Thoracic aorta (tissue), 2 donors: ENCODE measurements around the gene CENPB. TPM values are rescaled to one million over a fixed set of nuclear protein-coding genes. Genes with fewer than 3 reads are reported as not detected.

Source experiments
- ATAC-seq: fragments of 150-250 bp; one replicate; pipeline ENCODE4 v1.8.0; 2017; ENCODE audit warnings: low read depth; ENCODE audit not compliant: insufficient number of reproducible peaks, low FRiP score
- DNase-seq: peaks from one replicate; pipeline ENCODE4 v3.0.0-alpha.2; 2020; ENCODE audit warnings: low spot score
- H3K27ac ChIP-seq, 2 donors: fragments of 200-600 bp; sonication (generic); 1 replicate in 1 of 2; 2 replicates in 1 of 2; pipeline ENCODE4 v1.5.1; 2016; ENCODE audit warnings: mild to moderate bottlenecking in 2 of 2, moderate library complexity in 2 of 2
- H3K27me3 ChIP-seq: fragments of 200-600 bp; sonication (generic); replicated peaks from 2 replicates; pipeline ENCODE4 v1.6.0; 2016; ENCODE audit warnings: mild to moderate bottlenecking; ENCODE audit not compliant: insufficient read depth
- H3K36me3 ChIP-seq: fragments of 200-600 bp; sonication (generic); one replicate; pipeline ENCODE4 v1.5.1; 2016
- H3K4me1 ChIP-seq, 2 donors: fragments of 200-600 bp; sonication (generic); 1 replicate in 1 of 2; 2 replicates in 1 of 2; pipeline versions ENCODE4 v1.5.1 to v1.6.0; 2016; ENCODE audit warnings: low read depth in 2 of 2, mild to moderate bottlenecking in 1 of 2; ENCODE audit not compliant: control insufficient read depth in 1 of 2
- H3K4me3 ChIP-seq: fragments of 200-600 bp; sonication (generic); 2 replicates; pipeline ENCODE4 v1.5.1; 2016; ENCODE audit warnings: mild to moderate bottlenecking
- H3K9me3 ChIP-seq: fragments of 200-600 bp; sonication (generic); 2 replicates; pipeline ENCODE4 v1.5.1; 2016
- CTCF ChIP-seq: fragments of 200-600 bp; sonication (generic); IDR thresholded peaks from one replicate; pipeline ENCODE4 v1.5.1; 2019; ENCODE audit warnings: antibody characterized with exemption
- total RNA-seq, 2 donors: library from RNA; depleted of rRNA; stranded (reverse); fragments of >200 nt; gene quantifications; one replicate each; pipeline versions ENCODE4 v1.1.0 to v1.2.3, GENCODE V29; 2016

Gene CENPB
- total RNA-seq, 2 donors from 2014 or later, result 97.2 to 114 TPM

- H3K4me1 ChIP-seq, result peaks cover 14 to 26% of the 10 kb centered on the region in 2 donors
- H3K27ac ChIP-seq, result peak overlapping the region; percentile 78 to 91
- no peaks in the 10 kb centered on the region for H3K27me3 ChIP-seq
- H3K9me3 ChIP-seq, result no peaks in the 10 kb centered on the region
- peak; percentile 31 for DNase-seq
- no peaks in the 10 kb centered on the region for H3K36me3 ChIP-seq
- TF ChIP-seq CTCF, result peak; percentile 35
- peak; percentile 21 for ATAC-seq
- H3K4me3 ChIP-seq, result peak overlapping the region; percentile 76
These were observed 18.0 kb downstream of the CENPB start for GRCh38 chr20:3768342-3769130.

GRCh38 chr20:3767427-3768341 is 18.9 kb downstream of the CENPB start, which contains the start of gene ADISSP:
TSS of gene ADISSP (minus strand) at chr20:3767753. CDS start at chr20:3760100, 7,653 bp downstream.
- Histone ChIP-seq H3K9me3 (no peaks in the 10 kb centered on the region), H3K27ac (peak within 1 kb of the TSS; percentile 78 to 91), H3K27me3 (no peaks in the 10 kb centered on the region), H3K4me3 (peak within 1 kb of the TSS; percentile 76), H3K36me3 (no peaks in the 10 kb centered on the region), H3K4me1 (peaks cover 14 to 26% of the 10 kb centered on the region in 2 donors)
- ATAC-seq (peak; percentile 94), DNase-seq (peak; percentile 93)
- no peak for TF ChIP-seq CTCF

- Histone ChIP-seq H3K4me3 (peak overlapping the region; percentile 76), H3K9me3 (no peaks in the 10 kb centered on the region), H3K27me3 (no peaks in the 10 kb centered on the region), H3K27ac (no peak overlapping the region), H3K36me3 (no peaks in the 10 kb centered on the region), H3K4me1 (peaks cover 14 to 26% of the 10 kb centered on the region in 2 donors)
- TF ChIP-seq CTCF, result no peak
- no peak for DNase-seq
- ATAC-seq, result no peak
These were observed 19.5 kb downstream of the CENPB start for GRCh38 chr20:3767110-3767426.

- no peaks in the 10 kb centered on the region for H3K27me3 ChIP-seq
- no peaks in the 10 kb centered on the region for H3K9me3 ChIP-seq
- DNase-seq, result no peak
- no peak overlapping the region for H3K27ac ChIP-seq
- TF ChIP-seq CTCF, result no peak
- peaks cover 14 to 26% of the 10 kb centered on the region in 2 donors for H3K4me1 ChIP-seq
- ATAC-seq, result no peak
- no peaks in the 10 kb centered on the region for H3K36me3 ChIP-seq
- peak overlapping the region; percentile 76 for H3K4me3 ChIP-seq
These were observed 20.0 kb downstream of the CENPB start for GRCh38 chr20:3766422-3767109.
